GM18508 (cell line): ENCODE data around the gene ZNF69.
"Not testable (repeated sequence)": the region's sequence is repeated elsewhere in the genome, so short reads cannot be mapped to it uniquely, and the experiment has no call there.

Experiments
- ATAC-seq: cut with Tn5 transposase; IDR thresholded peaks from one replicate; pipeline ENCODE4 v1.9.1; 2021; ENCODE audit warnings: moderate number of reproducible peaks; ENCODE audit not compliant: insufficient read depth, unreplicated experiment

Gene ZNF69

GRCh38 chr19:11949614-11950080, 62.1 kb downstream of the ZNF69 start:
- ATAC-seq, result not testable (repeated sequence)

- no peak for ATAC-seq
These were observed 62.7 kb downstream of the ZNF69 start for GRCh38 chr19:11950312-11950711.
